DND-41 (cell line): Measurements from ENCODE around the gene MAP3K5.

ENCODE experiments used
- ATAC-seq: fragments of 200-7000 bp; cut with Tn5 transposase; 3 replicates; pipeline ENCODE4 v1.9.1; 2021; ENCODE audit warnings: low read depth; ENCODE audit not compliant: insufficient read depth
- DNase-seq: peaks from one replicate; pipeline ENCODE4 v3.0.0-alpha.2; 2020
- H2AFZ ChIP-seq: 2 replicates; pipeline ENCODE4 v1.6.0; 2012; ENCODE audit warnings: low read depth, low read length
- H3K27ac ChIP-seq: 2 replicates; pipeline ENCODE4 v1.5.1; 2012; ENCODE audit warnings: low read length, inconsistent platforms
- H3K27me3 ChIP-seq: fragments of 200-600 bp; sonication (generic); 2 replicates; pipeline ENCODE4 v1.6.0; 2012; ENCODE audit warnings: low read length, mild to moderate bottlenecking, inconsistent platforms; ENCODE audit not compliant: insufficient read depth, poor library complexity
- H3K36me3 ChIP-seq: 2 replicates; pipeline ENCODE4 v1.5.1; 2012; ENCODE audit warnings: low read length, inconsistent platforms; ENCODE audit not compliant: insufficient read depth
- H3K4me1 ChIP-seq: 2 replicates; pipeline ENCODE4 v1.5.1; 2012; ENCODE audit warnings: mild to moderate bottlenecking, low read length; ENCODE audit not compliant: insufficient read depth
- H3K4me2 ChIP-seq: 2 replicates; pipeline ENCODE4 v1.6.0; 2012; ENCODE audit warnings: mild to moderate bottlenecking, moderate library complexity, low read length, inconsistent platforms; ENCODE audit not compliant: insufficient read depth
- H3K4me3 ChIP-seq, 2 experiments: fragments of 200-600 bp in 1 of 2; shearing (Covaris generic) in 1 of 2; 2 replicates each; pipeline ENCODE4 v1.5.1; 2012 to 2016; ENCODE audit warnings: inconsistent platforms in 2 of 2, low read length in 2 of 2, mild to moderate bottlenecking in 2 of 2, low read depth in 1 of 2, moderate library complexity in 1 of 2
- H3K79me2 ChIP-seq: 2 replicates; pipeline ENCODE4 v1.6.0; 2012; ENCODE audit warnings: low read length, inconsistent platforms; ENCODE audit not compliant: insufficient read depth
- H3K9ac ChIP-seq: 2 replicates; pipeline ENCODE4 v1.6.0; 2012; ENCODE audit warnings: low read depth, mild to moderate bottlenecking, inconsistent platforms, low read length, moderate library complexity
- H3K9me3 ChIP-seq: 2 replicates; pipeline ENCODE4 v1.5.1; 2012; ENCODE audit warnings: low read length, moderate library complexity, mild to moderate bottlenecking, inconsistent platforms; ENCODE audit not compliant: insufficient read depth, severe bottlenecking
- H4K20me1 ChIP-seq: 2 replicates; pipeline ENCODE4 v1.6.0; 2012; ENCODE audit warnings: low read length; ENCODE audit not compliant: insufficient read depth
- EZH2 ChIP-seq: IDR thresholded peaks from 3 replicates; pipeline ENCODE4 v1.6.1; 2012; ENCODE audit warnings: borderline replicate concordance, low read depth, mild to moderate bottlenecking, moderate library complexity, low read length, inconsistent platforms; ENCODE audit not compliant: severe bottlenecking
- TF ChIP-seq, protein P1 (sequence below): IDR thresholded peaks from 2 replicates; pipeline ENCODE4 v1.5.1; 2012; ENCODE audit warnings: borderline replicate concordance, low read length, moderate library complexity, mild to moderate bottlenecking; ENCODE audit not compliant: poor library complexity, severe bottlenecking; ENCODE audit errors: extremely low read depth

The MAP3K5 gene

GRCh38 chr6:136538836-136539235 lies 253.4 kb downstream of the MAP3K5 start:
- no peaks in the 10 kb centered on the region for H3K36me3 ChIP-seq
- H4K20me1 ChIP-seq, result no peaks in the 10 kb centered on the region
- ATAC-seq, result no peak
- no peak overlapping the region for H3K4me3 ChIP-seq
- H3K9me3 ChIP-seq, result no peaks in the 10 kb centered on the region
- H3K4me2 ChIP-seq, result no peak overlapping the region
- H3K79me2 ChIP-seq, result no peaks in the 10 kb centered on the region
- no peak overlapping the region for H3K27ac ChIP-seq
- H3K9ac ChIP-seq, result no peak overlapping the region
- no peak for DNase-seq
- H2AFZ ChIP-seq, result no peak overlapping the region
- TF ChIP-seq, protein P1, sequence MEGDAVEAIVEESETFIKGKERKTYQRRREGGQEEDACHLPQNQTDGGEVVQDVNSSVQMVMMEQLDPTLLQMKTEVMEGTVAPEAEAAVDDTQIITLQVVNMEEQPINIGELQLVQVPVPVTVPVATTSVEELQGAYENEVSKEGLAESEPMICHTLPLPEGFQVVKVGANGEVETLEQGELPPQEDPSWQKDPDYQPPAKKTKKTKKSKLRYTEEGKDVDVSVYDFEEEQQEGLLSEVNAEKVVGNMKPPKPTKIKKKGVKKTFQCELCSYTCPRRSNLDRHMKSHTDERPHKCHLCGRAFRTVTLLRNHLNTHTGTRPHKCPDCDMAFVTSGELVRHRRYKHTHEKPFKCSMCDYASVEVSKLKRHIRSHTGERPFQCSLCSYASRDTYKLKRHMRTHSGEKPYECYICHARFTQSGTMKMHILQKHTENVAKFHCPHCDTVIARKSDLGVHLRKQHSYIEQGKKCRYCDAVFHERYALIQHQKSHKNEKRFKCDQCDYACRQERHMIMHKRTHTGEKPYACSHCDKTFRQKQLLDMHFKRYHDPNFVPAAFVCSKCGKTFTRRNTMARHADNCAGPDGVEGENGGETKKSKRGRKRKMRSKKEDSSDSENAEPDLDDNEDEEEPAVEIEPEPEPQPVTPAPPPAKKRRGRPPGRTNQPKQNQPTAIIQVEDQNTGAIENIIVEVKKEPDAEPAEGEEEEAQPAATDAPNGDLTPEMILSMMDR, result no peak
- no peak for TF ChIP-seq EZH2
- peaks cover 4% of the 10 kb centered on the region for H3K27me3 ChIP-seq
- no peaks in the 10 kb centered on the region for H3K4me1 ChIP-seq

DNA sequence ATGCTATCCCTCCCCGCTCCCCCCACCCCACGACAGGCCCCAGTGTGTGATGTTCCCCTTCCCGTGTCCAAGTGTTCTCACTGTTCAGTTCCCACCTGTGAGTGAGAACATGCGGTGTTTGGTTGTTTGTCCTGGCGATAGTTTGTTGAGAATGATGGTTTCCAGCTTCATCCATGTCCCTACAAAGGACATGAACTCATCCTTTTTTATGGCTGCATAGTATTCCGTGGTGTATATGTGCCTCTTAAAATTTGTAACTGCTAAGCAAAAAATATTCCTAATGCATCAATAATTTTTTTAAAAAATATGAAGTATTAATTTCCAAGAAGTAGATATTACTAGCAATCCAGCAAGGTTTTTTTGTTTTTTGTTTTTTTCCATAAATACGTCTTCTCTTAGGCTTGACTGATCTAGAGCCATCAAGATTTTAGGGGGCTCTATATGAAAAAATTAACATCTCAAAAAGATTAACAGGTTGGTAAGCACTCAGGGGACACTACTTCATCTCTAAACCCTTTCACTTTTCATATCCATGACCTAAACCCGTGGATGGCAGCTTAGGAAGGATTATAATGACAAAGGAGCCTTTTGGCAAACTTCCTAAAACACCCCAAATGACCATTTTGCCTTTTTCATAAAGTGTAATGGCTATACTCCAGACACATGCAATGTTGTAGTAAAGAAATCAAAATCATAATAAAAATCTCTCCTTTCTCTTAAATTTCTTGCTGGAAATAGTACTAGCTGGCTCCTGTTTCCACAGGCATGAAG lies 256.2 kb downstream of the MAP3K5 start:
- DNase-seq (no peak), ATAC-seq (no peak)
- H3K9me3 ChIP-seq, result no peaks in the 10 kb centered on the region
- H3K4me1 ChIP-seq, result no peaks in the 10 kb centered on the region
- no peaks in the 10 kb centered on the region for H3K36me3 ChIP-seq
- no peak overlapping the region for H3K27ac ChIP-seq
- no peaks in the 10 kb centered on the region for H3K27me3 ChIP-seq
- H3K9ac ChIP-seq, result no peak overlapping the region
- H2AFZ ChIP-seq, result no peak overlapping the region
- TF ChIP-seq, protein P1, result no peak
- no peak for TF ChIP-seq EZH2
- no peak overlapping the region for H3K4me2 ChIP-seq
- H4K20me1 ChIP-seq, result no peaks in the 10 kb centered on the region
- H3K4me3 ChIP-seq, result no peak overlapping the region
- no peaks in the 10 kb centered on the region for H3K79me2 ChIP-seq

GRCh38 chr6:136535017-136535765 lies 257.1 kb downstream of the MAP3K5 start:
- no peak for TF ChIP-seq EZH2
- TF ChIP-seq, protein P1, result no peak
- H3K9me3 ChIP-seq, result no peaks in the 10 kb centered on the region
- H3K4me2 ChIP-seq, result no peak overlapping the region
- ATAC-seq (no peak), DNase-seq (no peak)
- H2AFZ ChIP-seq, result no peak overlapping the region
- no peaks in the 10 kb centered on the region for H3K79me2 ChIP-seq
- no peak overlapping the region for H3K27ac ChIP-seq
- H3K4me3 ChIP-seq, result no peak overlapping the region
- H4K20me1 ChIP-seq, result no peaks in the 10 kb centered on the region
- no peaks in the 10 kb centered on the region for H3K27me3 ChIP-seq
- no peaks in the 10 kb centered on the region for H3K36me3 ChIP-seq
- no peak overlapping the region for H3K9ac ChIP-seq
- H3K4me1 ChIP-seq, result no peaks in the 10 kb centered on the region
